ENCODE data around the gene CAMTA1.
A peak's percentile ranks its signal among the peaks of the same experiment; 100 is the strongest.

CAMTA1 gene

GRCh38 chr1:6873298-6874015 lies 88.2 kb downstream of the CAMTA1 start:
- DNase-seq (ENCODE audit: low read depth): no peak

- no peak for DNase-seq (ENCODE audit: low read depth)
These were observed 89.0 kb downstream of the CAMTA1 start for GRCh38 chr1:6874298-6874697.

GRCh38 chr1:6880951-6881690 lies 95.9 kb downstream of the CAMTA1 start:
- no peak for DNase-seq (ENCODE audit: low read depth)

- no peak for DNase-seq (ENCODE audit: low read depth)
These were observed 97.2 kb downstream of the CAMTA1 start for GRCh38 chr1:6882414-6882813.

GRCh38 chr1:6884652-6885153 lies 99.4 kb downstream of the CAMTA1 start:
- no peak for DNase-seq (ENCODE audit: low read depth)

GRCh38 chr1:6885426-6885825 lies 100.2 kb downstream of the CAMTA1 start:
- DNase-seq (ENCODE audit: low read depth): no peak

GRCh38 chr1:6886523-6886922 lies 101.3 kb downstream of the CAMTA1 start:
- no peak for DNase-seq (ENCODE audit: low read depth)

- no peak for DNase-seq (ENCODE audit: low read depth)
These were observed 103.0 kb downstream of the CAMTA1 start for GRCh38 chr1:6888268-6888667.

- DNase-seq (ENCODE audit: low read depth): no peak
These were observed 103.6 kb downstream of the CAMTA1 start for GRCh38 chr1:6888870-6889269.

GRCh38 chr1:6889875-6890480 lies 104.7 kb downstream of the CAMTA1 start:
- peak; percentile 10 for DNase-seq (ENCODE audit: low read depth)

- DNase-seq (ENCODE audit: low read depth): no peak
These were observed 105.4 kb downstream of the CAMTA1 start for GRCh38 chr1:6890686-6891085.

GRCh38 chr1:6891781-6892579 lies 106.7 kb downstream of the CAMTA1 start:
- no peak for DNase-seq (ENCODE audit: low read depth)

- DNase-seq (ENCODE audit: low read depth): no peak
These were observed 108.1 kb downstream of the CAMTA1 start for GRCh38 chr1:6893388-6893787.

- DNase-seq (ENCODE audit: low read depth): no peak
These were observed 111.9 kb downstream of the CAMTA1 start for GRCh38 chr1:6897138-6897537.

- no peak for DNase-seq (ENCODE audit: low read depth)
These were observed 113.8 kb downstream of the CAMTA1 start for GRCh38 chr1:6898974-6899539.

GRCh38 chr1:6899621-6900020 lies 114.4 kb downstream of the CAMTA1 start:
- DNase-seq (ENCODE audit: low read depth): no peak

GRCh38 chr1:6902153-6902552 lies 116.9 kb downstream of the CAMTA1 start:
- no peak for DNase-seq (ENCODE audit: low read depth)

- no peak for DNase-seq (ENCODE audit: low read depth)
These were observed 119.4 kb downstream of the CAMTA1 start for GRCh38 chr1:6904476-6905170.

GRCh38 chr1:6905331-6905730 lies 120.1 kb downstream of the CAMTA1 start:
- no peak for DNase-seq (ENCODE audit: low read depth)

GRCh38 chr1:6905790-6906189 lies 120.5 kb downstream of the CAMTA1 start:
- DNase-seq (ENCODE audit: low read depth): no peak

- no peak for DNase-seq (ENCODE audit: low read depth)
These were observed 121.5 kb downstream of the CAMTA1 start for GRCh38 chr1:6906783-6907182.

Measured in stimulated activated CD8-positive, alpha-beta memory T cell treated with anti-CD3 and anti-CD28 coated beads, Interleukin-12 subunit alpha, Interleukin-12 subunit beta, amount 100 ng/mL, for 1 hour (primary cell).